GM12892 (cell line): ENCODE results near the gene AGRN.

Experiments
- DNase-seq: peaks from one replicate; pipeline ENCODE4 v3.0.0; 2011; ENCODE audit not compliant: insufficient read length
- FAIRE-seq: peaks from 2 replicates; lab custom pipeline; 2011; peaks lifted over from hg19 to GRCh38; lab: Jason Lieb, UNC
- POLR2A ChIP-seq: IDR thresholded peaks from 2 replicates; pipeline ENCODE4 v1.6.1; 2011; ENCODE audit warnings: low read depth, low read length, control low read depth
- POLR2AphosphoS5 ChIP-seq: IDR thresholded peaks from 2 replicates; pipeline ENCODE4 v1.6.1; 2011; ENCODE audit warnings: low read depth, low read length, control low read depth
- TAF1 ChIP-seq: IDR thresholded peaks from 2 replicates; pipeline ENCODE4 v1.6.1; 2011; ENCODE audit warnings: low read depth, mild to moderate bottlenecking, control low read depth, low read length, borderline replicate concordance

The AGRN gene

DNA sequence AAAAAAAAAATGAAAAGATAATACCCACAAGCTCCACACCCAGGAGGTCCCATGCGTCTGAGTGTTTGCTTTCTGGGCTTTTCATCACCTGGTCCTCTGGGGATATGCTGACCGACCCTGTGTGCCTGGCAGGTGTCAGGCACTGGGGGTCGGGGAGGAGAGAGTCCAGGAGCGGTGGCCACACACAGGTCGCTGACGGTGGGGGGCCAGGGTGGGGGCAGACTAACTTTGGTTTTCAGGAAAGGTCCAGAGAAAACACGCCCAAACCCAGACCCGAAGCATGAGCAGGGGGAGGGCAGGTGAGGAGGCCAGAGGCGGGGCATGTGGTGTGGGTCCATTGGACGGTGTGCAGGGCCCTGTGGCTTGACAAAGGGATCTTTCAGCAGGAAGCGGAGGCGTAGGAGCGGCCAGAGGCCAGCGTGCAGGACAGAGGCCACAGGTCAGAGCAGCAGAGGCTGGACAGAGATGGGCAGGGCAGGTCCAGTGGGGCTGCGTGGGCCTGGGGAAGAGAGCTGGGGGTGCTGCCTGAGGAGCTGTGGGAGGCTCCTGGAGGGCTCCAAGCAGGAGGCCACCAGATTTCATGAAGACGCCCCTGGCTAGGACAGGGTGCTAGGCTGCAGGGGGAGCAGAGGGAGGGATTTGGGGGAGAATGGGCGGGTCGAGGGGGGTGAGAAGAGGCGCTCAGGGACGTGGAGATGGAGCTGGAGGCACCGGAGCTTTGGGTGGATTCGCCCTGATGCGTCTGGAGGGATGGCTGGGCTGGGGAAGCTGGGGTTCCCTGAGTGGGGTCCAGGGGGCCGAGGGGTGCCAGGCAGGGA is 38.4 kb downstream of the AGRN start:
- no peak for DNase-seq
- TF ChIP-seq TAF1 (no peak), POLR2AphosphoS5 (no peak), POLR2A (no peak)
- no peak for FAIRE-seq

DNA sequence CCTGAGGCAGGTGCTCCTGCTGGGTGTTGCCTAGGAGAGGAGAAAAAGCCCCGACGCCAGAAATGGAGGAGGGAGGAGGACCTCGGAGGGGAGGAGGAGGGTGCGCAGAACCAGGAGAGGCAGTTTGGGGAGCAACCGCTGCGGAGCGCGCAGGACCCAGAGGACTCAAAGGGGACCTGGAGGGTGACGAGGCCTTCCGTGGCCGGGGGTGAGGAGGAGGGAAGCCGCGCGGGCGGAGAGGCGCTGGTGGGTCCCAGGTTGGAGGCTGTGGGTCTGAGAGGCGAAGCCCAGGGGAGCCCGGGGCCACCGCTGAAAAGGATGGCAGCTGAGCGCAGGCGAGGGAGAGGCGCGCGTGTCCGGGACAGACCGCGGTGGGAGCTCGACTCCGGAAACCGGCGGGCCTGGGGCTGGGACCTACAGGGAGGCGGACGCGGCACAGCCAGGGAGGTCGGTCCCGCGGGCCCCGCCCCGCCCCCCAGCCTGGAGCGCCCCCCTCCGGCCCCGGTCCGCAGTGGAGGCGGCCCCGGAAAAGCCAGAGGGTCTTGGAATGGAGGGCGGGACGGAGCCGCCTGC is 39.1 kb downstream of the AGRN start:
- DNase-seq (no peak), FAIRE-seq (peak; percentile 76)
- TF ChIP-seq POLR2AphosphoS5 (no peak), TAF1 (no peak), POLR2A (no peak)

DNA sequence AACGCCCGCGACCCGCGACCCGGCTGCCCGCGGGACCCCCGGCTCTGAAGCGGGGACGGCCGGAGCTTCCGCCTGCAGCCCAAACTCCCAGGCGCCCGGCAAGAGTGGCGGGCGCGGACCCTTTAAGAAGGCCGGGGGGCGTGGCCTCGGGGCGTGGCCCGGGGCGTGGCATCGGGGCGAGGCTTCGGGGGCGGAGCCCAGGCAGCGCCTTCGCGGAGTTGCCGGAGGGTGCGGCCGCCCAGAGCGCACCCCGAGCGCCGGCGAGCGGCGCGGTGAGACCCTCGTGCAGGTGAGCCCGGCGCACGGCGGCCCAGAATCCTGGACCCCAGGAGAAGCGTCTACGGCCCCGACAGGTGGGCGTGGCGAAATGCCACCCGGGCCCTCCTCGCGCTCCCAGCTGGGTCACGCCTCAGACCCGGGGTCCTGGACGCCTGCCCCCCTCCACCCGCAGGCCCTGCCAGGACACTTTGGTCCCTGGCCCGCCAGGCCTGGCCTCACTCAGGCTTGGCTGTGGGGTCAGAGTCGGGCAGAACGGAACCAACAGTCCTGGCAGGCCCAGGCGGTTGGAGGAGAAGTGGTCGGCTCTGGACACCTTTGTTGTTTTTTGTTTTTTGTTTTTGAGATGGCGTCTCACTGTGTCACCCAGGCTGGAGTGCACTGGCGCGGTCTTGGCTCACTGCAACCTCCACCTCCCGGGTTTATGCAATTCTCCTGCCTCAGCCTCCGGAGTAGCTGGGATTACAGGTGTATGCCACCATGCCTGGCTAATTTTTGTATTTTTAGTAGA is 39.8 kb downstream of the AGRN start:
- peak; percentile 86 for FAIRE-seq
- peak; percentile 99 for DNase-seq
- no peak for TF ChIP-seq TAF1
- TF ChIP-seq POLR2AphosphoS5 = no peak
- no peak for TF ChIP-seq POLR2A

DNA sequence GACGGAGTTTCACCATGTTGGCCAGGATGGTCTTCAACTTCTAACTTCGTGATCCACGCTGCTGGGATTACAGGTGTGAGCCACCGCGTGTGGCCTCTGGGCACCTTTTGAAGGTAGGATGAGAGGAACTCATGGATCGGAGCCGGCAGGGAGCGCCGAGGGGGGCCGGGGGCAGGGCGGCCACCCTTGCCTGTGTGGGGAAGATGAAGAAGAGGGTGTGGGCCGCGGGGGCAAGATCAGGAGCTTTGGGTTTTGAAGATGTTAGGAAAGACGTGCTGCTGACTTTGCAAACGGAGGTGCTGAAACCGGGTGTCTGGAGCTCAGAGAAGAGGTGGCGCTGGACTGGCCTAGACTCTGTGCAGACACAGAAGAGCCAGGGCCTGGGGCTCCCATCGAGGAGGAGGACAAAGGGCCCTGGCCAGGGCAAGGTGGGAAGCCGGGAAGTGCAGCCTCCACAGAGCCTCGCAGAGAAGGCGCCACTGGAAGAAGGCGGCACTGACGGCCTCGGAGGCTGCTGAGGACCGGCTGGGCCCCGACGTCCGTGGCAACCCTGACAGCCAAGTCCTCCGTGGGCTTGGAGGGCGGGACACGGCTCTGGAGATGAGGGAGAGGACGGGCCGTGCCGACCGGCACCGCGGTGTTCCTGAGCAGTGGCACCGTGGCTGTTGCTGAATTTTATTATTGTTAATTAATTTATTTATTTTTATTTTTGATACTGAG is 40.5 kb downstream of the AGRN start:
- TF ChIP-seq POLR2A (no peak), POLR2AphosphoS5 (no peak), TAF1 (no peak)
- no peak for DNase-seq
- FAIRE-seq = no peak

DNA sequence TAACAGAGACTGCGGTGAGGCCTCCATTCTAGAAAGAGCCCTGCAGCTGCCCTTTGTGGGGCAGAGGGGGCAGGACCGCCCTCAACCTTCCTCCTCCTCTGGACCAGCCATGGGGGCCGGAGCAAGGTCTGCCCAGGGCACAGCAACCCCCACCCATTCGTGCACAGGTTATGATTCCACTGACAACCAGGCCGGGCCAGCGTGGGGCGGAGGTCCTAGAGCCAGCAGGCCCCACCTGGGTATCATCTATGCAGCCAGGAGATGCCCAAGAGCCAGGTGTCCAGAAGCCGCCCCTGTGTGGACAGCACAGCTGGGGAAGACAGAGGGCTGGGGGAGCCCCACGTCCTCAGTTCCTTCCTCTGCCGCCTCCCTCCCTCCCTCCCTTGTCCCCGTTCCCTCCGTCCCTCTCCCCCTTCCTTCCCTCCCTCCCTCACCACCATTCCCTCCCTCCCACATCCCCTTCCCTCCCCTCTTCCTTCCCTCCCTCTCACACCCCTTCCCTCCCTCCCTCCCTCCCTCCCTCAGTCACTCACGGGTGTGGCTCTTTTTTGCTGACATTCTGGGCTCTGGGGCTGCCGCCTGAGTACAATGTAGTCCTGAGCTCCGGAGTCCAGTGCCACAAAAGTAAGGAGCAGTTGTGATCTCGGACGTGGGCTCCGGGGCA is 41.9 kb downstream of the AGRN start:
- TF ChIP-seq TAF1 = no peak
- no peak for TF ChIP-seq POLR2A
- no peak for TF ChIP-seq POLR2AphosphoS5
- no peak for DNase-seq
- FAIRE-seq = no peak

DNA sequence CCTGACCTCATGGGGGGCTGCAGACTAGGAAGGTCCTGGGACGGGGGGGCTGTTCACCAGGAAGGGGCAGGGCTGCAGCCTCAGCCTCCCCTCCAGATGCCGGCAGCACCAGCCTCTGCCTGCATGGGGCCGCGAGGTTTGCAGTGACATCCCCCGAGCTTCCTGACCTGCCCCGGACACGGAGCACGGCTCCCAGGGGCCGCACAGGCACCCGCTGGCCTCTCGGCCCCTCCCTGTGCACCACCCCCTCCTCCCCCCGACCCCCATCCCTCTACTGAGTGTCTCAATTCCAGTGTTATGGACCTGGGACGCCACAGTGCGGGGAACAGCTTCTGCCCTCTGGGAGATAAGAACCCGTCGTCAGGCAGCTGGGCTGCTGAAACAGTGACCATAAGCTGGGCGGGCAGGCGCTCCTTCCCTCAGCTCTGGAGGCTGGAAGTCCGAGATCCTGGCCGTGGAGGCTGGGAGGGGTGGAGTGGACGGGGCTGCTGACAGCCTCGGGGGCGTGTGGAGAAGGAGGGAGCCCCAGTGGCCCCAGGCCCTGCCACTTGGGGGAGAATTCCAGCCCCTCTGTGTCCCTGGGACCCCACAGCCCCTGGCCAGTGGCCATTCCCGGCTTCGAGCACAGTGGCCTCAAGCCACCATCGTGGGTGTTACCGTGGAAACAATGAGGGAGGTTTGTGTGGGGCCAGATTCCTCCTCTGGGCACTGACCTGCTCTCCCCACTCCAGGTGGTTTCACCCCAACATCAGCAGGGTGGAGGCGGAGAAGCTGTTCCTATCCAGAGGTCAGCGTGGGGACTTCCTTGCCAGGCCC is 42.6 kb downstream of the AGRN start:
- TF ChIP-seq POLR2A = no peak
- TF ChIP-seq POLR2AphosphoS5 = no peak
- TF ChIP-seq TAF1 = no peak
- no peak for DNase-seq
- no peak for FAIRE-seq

DNA sequence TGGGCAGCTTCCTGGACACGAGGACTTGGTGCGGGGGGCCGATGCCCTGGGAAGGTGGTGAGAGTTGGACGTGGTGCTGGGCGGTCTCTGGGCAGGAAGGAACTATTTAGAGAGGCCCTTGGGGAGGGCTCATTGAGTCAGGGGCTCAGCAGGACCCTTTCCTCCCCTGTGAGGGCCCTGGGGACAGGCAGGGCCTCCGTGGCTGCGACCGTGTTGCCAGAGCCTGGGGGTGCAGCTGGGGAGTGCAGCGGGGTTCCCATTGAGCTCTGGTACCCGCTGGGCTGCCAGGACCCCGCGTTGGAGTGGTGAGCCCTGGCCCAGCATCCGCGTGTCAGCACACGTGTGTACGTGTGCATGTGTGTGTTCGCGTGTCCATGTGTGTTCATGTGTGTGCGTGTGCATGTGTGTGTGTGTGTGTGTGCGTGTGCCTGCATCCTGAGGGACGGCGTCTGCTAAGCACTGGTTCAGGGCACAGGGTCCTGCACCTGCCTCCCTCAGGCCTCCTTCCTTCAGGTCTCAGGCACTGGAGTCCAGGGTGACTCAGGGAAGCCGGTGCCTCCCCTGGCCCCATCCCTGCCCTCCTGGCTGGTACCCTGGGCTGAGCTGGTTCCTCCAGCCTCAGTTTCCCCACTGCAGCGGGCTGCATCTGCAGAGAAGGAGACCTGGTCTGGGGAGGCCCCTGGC is 43.5 kb downstream of the AGRN start:
- TF ChIP-seq POLR2AphosphoS5 = no peak
- TF ChIP-seq POLR2A = no peak
- TF ChIP-seq TAF1 = no peak
- FAIRE-seq = peak; percentile 58
- no peak for DNase-seq

DNA sequence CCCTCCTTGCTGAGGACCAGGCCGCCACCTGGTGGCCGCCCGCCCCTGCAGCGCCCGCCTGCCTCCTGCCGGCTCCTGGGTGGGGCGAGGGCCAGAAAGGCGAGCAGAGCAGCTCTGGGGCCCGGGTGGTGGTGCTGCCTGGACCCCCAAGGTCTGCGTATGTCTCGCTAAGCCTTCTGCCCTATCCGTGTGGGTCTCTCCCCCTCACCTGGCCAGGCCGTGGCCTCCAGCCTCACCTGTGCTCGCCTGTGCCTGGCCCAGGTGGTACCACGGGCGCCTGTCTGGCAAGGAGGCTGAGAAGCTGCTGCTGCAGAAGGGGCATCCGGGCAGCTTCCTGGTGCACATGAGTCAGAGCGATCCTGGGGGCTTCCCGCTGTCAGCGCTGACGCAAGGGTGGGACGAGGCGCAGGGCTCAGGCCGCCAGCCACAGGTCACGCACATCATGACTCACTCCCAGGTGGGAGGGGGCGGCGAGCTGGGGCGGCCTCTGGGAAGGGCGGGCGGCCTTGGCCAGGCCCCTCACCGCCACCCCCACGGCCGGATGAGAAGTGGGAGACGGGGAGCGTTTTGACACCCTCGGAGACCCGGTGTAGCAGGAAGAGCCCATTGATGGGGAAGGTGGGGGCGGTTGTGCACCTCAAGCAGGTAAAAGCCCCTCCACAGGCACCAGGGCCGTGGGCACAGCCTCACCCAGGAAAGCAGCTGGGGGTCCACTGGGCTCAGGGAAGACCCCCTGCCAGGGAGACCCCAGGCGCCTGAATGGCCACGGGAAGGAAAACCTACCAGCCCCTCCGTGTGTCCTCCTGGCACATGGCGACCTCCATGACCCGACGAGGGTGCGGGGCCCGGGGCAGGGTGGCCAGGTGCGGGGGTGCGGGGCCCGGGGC is 44.3 kb downstream of the AGRN start:
- peak; percentile 94 for DNase-seq
- TF ChIP-seq POLR2A = peak; percentile 75; the same call in 1 of the 2 replicates
- TF ChIP-seq TAF1 = no peak
- FAIRE-seq = peak; percentile 99
